IPS DF 6.9 (cell line): ENCODE measurements around the gene IL17RE.
"Not testable (repeated sequence)": the region's sequence is repeated elsewhere in the genome, so short reads cannot be mapped to it uniquely, and the experiment has no call there.

Source experiments
- DNase-seq: peaks from one replicate; pipeline ENCODE4 v3.0.0-alpha.2; 2013; ENCODE audit warnings: low read depth, low spot score
- H3K27ac ChIP-seq: one replicate; pipeline ENCODE4 v1.5.1; 2013; ENCODE audit warnings: low read length, control low read depth
- H3K27me3 ChIP-seq: 2 replicates; pipeline ENCODE4 v1.6.1; 2013; ENCODE audit warnings: mild to moderate bottlenecking, low read length; ENCODE audit not compliant: control insufficient read depth, insufficient read depth
- H3K36me3 ChIP-seq: 2 replicates; pipeline ENCODE4 v1.6.1; 2013; ENCODE audit warnings: low read length; ENCODE audit not compliant: control insufficient read depth, insufficient read depth
- H3K4me1 ChIP-seq: 2 replicates; pipeline ENCODE4 v1.6.1; 2013; ENCODE audit warnings: low read length; ENCODE audit not compliant: control insufficient read depth, insufficient read depth
- H3K4me3 ChIP-seq: 2 replicates; pipeline ENCODE4 v1.5.1; 2013; ENCODE audit warnings: mild to moderate bottlenecking, low read length
- H3K9me3 ChIP-seq: 2 replicates; pipeline ENCODE4 v1.6.1; 2013; ENCODE audit warnings: low read length, inconsistent platforms; ENCODE audit not compliant: control insufficient read depth, insufficient read depth
- WGBS: extraction: QIAGEN DNeasy Blood & Tissue Kit; methylation state at CpG from one replicate; pipeline ENCODE4 v1.1.7; 2013; ENCODE audit warnings: mixed read lengths, missing lambda C conversion rate; ENCODE audit not compliant: insufficient read length, insufficient coverage; 5-methylcytosine and 5-hydroxymethylcytosine counted together

Gene IL17RE, protein sequence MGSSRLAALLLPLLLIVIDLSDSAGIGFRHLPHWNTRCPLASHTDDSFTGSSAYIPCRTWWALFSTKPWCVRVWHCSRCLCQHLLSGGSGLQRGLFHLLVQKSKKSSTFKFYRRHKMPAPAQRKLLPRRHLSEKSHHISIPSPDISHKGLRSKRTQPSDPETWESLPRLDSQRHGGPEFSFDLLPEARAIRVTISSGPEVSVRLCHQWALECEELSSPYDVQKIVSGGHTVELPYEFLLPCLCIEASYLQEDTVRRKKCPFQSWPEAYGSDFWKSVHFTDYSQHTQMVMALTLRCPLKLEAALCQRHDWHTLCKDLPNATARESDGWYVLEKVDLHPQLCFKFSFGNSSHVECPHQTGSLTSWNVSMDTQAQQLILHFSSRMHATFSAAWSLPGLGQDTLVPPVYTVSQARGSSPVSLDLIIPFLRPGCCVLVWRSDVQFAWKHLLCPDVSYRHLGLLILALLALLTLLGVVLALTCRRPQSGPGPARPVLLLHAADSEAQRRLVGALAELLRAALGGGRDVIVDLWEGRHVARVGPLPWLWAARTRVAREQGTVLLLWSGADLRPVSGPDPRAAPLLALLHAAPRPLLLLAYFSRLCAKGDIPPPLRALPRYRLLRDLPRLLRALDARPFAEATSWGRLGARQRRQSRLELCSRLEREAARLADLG

DNA sequence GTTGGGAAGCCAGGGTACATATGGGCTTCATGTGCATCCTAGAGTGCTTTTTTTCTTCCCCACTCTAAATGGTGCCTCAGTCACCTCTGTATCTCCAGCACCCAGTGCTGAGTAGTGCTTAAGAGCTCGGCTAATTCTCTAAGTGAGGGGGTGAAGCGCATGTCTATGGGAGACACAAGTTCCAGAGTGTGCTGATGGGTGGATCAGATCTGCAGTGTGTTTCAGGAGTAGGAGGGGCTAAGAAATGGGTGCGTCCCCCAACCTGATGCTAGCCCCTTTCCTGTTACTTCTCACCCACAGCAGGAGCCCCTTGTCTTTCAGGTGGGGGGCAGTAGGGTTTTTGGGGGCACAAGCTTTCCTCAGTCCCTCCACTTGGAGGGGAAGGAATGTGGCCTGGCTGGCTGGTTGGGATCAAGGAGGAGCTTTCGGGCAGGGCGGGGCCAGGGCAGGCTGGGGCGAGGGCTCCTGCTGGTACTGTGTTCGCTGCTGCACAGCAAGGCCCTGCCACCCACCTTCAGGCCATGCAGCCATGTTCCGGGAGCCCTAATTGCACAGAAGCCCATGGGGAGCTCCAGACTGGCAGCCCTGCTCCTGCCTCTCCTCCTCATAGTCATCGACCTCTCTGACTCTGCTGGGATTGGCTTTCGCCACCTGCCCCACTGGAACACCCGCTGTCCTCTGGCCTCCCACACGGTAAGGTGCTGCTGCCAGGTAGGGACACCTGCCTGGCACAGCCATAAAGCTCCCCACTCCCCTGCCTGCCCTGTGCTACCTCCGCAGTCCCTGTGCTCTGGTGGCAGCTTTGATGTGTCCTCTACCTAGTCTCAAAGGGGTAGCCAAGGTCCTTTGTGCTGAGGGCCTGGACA lies at the start of gene IL17RE:
Gene IL17RE, plus strand, starts transcription at position 477 of the 866 bp plus-strand sequence. Its CDS starts 85 bp downstream, at position 562.
- WGBS, result no CpG with 5 or more reads among the region's 13 CpGs
- no peak for DNase-seq
- H3K27ac ChIP-seq, result no peak within 1 kb of the TSS
- H3K27me3 ChIP-seq, result no peaks in the 10 kb centered on the region
- H3K4me3 ChIP-seq, result no peak within 1 kb of the TSS
- H3K9me3 ChIP-seq, result no peaks in the 10 kb centered on the region
- no peaks in the 10 kb centered on the region for H3K36me3 ChIP-seq
- H3K4me1 ChIP-seq, result peaks cover 5% of the 10 kb centered on the region

DNA sequence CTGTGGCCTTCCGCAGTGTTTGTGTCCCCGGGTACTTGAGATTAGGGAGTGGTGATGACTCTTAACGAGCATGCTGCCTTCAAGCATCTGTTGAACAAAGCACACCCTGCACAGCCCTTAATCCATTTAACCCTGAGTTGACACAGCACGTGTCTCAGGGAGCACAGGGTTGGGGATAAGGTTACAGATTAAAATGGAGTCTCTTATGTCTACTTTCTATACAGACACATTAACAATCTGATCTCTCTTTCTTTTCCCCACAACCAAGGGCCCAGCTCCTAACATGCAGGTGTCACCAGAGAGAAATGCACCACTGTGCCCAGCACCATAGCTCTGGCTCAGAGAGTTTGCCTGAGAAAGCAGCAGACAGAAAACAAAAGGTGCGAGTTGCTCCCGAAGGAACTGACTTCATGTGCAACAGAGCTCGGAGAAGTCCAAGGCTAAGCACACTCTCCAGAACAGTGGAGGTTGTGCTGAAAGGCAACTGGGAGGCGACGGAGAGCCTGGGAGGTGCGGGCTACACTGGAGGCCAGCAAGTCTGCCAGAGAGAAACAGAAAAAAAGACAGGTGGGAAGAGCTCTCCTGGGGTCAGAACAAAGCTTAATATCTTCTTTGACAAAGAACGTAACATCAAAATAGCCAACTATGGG lies 48.2 kb upstream of the IL17RE start:
- H3K4me1 ChIP-seq, DNase-seq, H3K9me3 ChIP-seq, H3K4me3 ChIP-seq, H3K27me3 ChIP-seq, H3K36me3 ChIP-seq, H3K27ac ChIP-seq: not testable (repeated sequence)
- no CpG with 5 or more reads among the region's 11 CpGs for WGBS

DNA sequence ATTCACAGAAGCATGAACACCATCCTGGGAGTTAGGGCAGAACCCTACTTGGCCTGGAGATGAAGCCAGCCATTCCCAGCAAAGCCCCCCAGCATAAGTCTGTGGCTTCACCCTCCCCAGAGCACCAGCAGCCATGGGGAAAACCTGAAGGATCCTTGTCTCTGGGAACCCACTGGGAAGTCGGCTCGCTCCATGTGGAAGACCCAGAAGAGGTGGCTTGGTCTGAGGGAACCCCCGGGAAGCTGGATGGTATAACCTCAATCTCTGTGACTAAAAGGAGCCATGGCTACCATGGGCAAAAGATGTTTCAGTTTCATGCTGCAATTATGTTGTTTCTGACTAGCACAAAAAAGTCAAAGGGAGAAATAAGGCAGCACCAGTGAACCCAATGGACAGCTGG lies 47.1 kb upstream of the IL17RE start:
- H3K27ac ChIP-seq, result no peak overlapping the region
- no peaks in the 10 kb centered on the region for H3K4me1 ChIP-seq
- H3K36me3 ChIP-seq, result no peaks in the 10 kb centered on the region
- H3K27me3 ChIP-seq, result no peaks in the 10 kb centered on the region
- no CpG with 5 or more reads among the region's 3 CpGs for WGBS
- no peak overlapping the region for H3K4me3 ChIP-seq
- DNase-seq, result no peak
- no peaks in the 10 kb centered on the region for H3K9me3 ChIP-seq

DNA sequence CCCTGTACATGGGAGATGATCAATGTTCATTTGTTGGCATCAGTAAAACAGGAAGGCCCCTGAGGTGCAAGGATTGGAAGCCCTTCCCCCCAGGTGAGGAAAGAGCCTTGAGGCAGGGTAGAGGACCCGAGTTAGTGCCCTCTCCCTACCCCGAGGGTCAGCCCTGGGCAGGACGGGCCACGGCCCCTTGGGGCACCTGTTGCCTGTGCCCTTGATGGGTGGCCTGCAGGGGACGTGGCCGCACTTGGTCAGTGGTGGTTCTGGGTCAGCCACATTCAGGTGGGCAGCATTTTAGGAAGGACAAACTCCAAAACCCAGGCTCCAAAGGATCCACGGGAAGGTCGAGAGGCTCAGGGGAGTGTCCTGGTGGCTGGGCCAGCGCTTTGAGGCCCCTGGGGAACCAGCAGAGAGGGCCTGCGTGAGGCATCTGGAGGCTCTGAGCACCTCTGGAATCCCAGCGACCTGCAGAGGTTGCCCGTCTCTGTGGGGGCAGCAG lies 43.1 kb upstream of the IL17RE start:
- Histone ChIP-seq H3K27me3 (no peaks in the 10 kb centered on the region), H3K4me3 (no peak overlapping the region), H3K9me3 (no peaks in the 10 kb centered on the region), H3K36me3 (no peaks in the 10 kb centered on the region), H3K4me1 (peaks cover 4% of the 10 kb centered on the region; the same call in 1 of the 2 replicates), H3K27ac (no peak overlapping the region)
- DNase-seq, result no peak
- WGBS, result no CpG with 5 or more reads among the region's 12 CpGs

DNA sequence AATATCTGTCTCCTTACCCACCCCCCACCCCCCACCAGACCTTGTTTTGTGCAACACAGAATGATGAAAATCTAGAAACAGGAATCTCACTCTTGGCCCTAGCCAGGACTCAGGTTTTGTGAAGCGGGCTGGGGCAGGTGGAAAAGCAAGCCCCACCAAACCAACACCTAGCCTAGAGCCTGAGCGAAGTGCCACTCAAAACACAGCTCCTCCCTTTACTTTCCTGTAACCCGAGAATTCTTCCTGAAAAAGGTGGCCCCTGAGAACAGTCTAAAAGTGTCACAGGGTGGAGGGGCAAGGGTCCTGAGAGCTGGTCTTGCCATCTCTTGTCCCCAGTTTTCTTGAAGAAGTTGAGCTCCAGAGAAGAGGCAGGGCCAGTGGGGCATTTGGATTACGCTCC lies 41.4 kb upstream of the IL17RE start:
- Histone ChIP-seq H3K27ac (no peak overlapping the region), H3K4me1 (peaks cover 4% of the 10 kb centered on the region; the same call in 1 of the 2 replicates), H3K27me3 (no peaks in the 10 kb centered on the region), H3K4me3 (no peak overlapping the region), H3K36me3 (no peaks in the 10 kb centered on the region), H3K9me3 (no peaks in the 10 kb centered on the region)
- no peak for DNase-seq
- no CpG with 5 or more reads among the region's 4 CpGs for WGBS

DNA sequence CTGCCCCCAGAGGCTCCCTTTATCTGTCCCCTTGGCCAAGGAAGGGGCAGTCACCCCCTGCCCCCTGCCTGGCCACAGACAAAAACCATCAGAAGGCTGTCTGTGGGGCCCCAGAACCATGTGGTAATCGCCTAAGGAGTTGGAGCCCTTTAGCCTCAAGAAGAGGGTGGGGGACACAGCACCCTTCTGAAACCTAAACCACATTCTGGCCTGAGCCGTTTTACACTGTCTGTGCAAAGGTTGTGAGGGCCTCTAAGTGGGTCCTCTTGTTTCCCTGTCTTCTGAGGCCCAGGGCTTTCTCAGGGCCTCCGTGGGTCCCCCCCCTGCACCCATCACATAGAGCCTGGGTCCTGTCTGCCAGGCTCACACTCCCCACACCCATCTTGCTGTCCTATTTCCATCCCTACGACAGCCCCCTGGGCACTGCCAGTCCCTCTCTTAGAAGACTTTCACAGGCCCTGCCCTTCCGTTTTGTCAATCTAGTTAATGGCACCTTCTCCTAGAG lies 41.0 kb upstream of the IL17RE start:
- Histone ChIP-seq H3K4me1 (peaks cover 4% of the 10 kb centered on the region; the same call in 1 of the 2 replicates), H3K4me3 (no peak overlapping the region), H3K9me3 (no peaks in the 10 kb centered on the region), H3K27ac (no peak overlapping the region), H3K27me3 (no peaks in the 10 kb centered on the region), H3K36me3 (no peaks in the 10 kb centered on the region)
- WGBS, result no CpG with 5 or more reads among the region's 5 CpGs
- no peak for DNase-seq

DNA sequence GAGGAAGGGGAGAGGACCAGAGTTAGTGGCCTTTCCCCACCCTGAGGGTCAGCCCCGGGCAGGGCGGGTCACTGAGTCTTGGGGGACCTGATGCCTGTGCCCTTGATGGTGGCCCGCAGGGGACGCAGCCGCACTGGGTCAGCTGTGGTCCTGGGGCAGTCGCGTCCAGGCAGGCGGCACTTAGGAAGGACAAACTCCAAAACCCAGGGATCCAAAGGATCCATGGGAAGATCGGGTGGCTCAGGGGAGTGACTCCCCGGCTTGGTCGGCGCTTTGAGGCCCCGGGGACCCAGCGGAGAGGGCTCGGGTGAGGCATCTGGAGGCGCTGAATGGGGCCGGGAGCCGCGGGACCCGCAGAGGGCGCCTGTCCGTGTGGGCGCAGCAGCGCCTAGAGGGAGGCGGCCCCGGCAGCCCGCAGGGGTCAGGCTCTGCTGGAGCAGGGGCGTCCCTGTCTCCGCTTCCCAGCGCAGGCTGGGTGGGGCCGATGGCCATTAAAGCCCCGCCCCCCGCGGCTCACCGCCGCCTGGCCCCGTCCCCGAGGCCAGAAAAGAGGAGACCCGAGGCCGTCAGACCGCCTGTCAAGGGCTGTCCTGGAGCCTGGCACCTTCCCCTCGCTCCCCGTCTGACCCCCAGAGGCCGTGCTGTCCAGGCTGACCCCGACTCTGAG lies 40.1 kb upstream of the IL17RE start:
- no peak for DNase-seq
- peak overlapping the region; percentile 16; the same call in 1 of the 2 replicates for H3K4me3 ChIP-seq
- no CpG with 5 or more reads among the region's 45 CpGs for WGBS
- no peaks in the 10 kb centered on the region for H3K36me3 ChIP-seq
- no peaks in the 10 kb centered on the region for H3K9me3 ChIP-seq
- no peak overlapping the region for H3K27ac ChIP-seq
- peaks cover 4% of the 10 kb centered on the region; the same call in 1 of the 2 replicates for H3K4me1 ChIP-seq
- no peaks in the 10 kb centered on the region for H3K27me3 ChIP-seq

DNA sequence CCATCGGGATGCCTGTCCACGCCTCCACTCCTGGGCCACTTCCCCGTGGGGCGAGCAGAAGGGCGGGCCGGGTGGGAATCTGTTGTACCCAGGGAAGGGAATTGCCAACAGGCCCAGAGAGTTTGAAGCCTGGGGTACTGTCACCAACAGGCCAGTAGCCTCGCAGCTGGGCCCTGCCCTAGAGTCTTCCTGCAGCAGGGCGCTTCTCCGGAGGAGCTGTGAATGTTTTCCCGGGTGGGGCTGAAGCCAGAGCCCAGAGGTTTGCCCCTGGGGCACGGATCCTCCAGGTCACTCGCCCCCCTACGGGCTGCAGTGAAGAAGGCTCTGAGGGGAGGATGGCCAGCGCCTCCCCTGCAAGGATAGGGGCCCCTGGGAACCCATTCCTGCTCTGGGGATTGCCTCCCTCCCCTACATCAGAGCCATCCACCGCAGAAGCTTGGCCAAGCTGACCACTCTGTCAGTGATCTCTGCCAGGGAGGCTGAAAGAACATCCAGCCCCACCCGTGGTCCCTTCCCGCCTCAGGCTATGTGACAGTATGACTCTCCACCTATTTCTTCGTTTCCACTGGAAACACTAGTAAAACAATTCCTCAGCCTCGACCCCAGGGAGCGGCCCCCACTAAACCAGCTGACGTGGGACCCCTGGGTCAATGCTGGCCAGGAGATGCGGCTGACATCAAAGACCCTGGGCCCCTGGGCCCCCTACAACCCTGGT lies 39.4 kb upstream of the IL17RE start:
- H3K27ac ChIP-seq, result no peak overlapping the region
- H3K4me3 ChIP-seq, result peak overlapping the region; percentile 16; the same call in 1 of the 2 replicates
- DNase-seq, result no peak

More for the DNA sequence above, 39.4 kb upstream of the IL17RE start:
- Histone ChIP-seq H3K9me3 (no peaks in the 10 kb centered on the region), H3K27me3 (no peaks in the 10 kb centered on the region), H3K4me1 (peaks cover 4% of the 10 kb centered on the region; the same call in 1 of the 2 replicates), H3K36me3 (no peaks in the 10 kb centered on the region)
- WGBS, result no CpG with 5 or more reads among the region's 22 CpGs
